Activated CD8-positive, alpha-beta memory T cell treated with anti-CD3 and anti-CD28 coated beads for 48 hours (primary cell): Measurements from ENCODE around the gene TIMP2.
"Not testable (repeated sequence)": the region's sequence is repeated elsewhere in the genome, so short reads cannot be mapped to it uniquely, and the experiment has no call there.

Experiments used
- DNase-seq, 3 experiments: peaks; one replicate each; pipeline ENCODE4 v3.0.0-alpha.2; 2020; ENCODE audit warnings: low read depth in 2 of 3, low spot score in 2 of 3

The TIMP2 gene, protein sequence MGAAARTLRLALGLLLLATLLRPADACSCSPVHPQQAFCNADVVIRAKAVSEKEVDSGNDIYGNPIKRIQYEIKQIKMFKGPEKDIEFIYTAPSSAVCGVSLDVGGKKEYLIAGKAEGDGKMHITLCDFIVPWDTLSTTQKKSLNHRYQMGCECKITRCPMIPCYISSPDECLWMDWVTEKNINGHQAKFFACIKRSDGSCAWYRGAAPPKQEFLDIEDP

DNA sequence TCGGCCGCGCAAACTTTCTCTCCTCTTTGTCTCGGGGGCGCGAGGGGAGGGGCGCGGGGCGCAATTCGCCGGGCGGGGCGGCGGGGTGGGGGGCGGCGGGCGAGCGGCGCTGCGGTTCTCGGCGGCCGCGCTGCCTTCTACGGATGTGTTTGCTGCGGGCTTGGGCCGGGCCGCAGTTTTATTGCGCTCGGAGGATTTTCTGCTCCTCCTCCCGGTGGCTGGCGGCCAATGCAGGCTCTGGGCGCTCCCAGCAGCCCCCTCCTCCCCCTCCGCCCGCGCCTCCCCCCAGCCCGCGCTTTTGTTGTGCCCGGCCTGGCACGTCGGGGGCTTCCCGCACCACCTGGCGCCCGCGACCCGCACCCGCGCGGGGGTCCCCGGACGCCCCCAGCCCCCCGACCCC, at the start of gene TIMP2:
TIMP2 (minus strand) TSS at position 154 of the 400 bp plus-strand sequence. CDS start 299 bp downstream, outside the sequence.
- peak in 1 of 3 experiments; percentile 15 for DNase-seq

DNA sequence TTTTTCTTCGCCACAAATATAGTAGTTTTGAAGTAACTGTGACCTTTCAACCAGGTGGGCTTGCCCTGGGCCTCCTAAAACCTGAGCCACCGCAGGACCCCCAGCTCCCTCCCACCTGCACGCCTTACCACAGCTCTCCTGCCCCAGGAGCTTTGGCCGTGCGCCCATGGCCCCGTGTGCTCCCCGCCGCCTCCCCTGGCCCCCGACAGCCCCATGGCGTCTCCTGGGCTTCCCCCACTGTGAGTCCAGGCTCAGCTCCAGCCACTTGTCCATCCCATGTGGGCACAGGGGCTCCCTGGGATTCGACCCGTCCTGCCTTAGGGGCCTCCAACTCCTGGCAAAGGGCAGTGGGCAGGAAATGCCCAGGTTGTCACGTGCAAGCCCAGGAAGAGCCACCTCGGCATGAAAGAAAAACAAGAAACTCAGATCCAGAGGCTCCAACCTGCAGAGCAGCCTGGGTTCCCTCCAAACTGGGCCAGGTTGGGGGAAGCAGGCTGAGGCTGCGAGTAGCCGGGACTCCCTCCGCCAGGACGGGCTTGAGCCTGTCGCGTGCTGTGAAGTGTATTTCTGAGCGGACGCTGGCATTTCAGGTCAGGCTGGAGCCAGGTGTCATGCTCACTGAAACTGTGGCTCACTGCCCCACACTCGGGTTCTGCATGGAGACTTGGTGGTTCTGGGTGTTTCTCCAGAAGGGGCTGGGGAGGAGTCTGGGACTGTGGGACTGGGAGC, 48.8 kb upstream of the TIMP2 start:
- DNase-seq, result no peak

DNA sequence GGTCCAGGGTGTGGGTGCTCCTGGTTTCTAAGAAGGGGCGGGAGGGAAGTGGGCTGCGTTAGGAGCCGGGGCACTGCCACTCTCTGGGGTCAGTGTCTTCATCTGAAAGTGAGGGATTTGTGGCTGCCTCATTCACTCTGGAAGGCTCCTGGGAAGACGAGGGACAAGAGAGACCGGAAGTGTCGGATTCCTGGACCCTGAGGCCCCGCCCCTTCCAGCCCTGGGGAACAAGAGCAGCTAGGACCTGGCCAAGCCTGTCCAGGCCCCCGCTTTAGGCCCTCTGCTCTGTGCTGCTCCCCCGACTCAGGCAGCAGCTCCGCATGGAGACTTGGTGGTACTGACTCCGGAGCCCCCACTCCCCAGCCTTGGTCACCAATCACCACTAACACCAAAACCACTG, 48.0 kb upstream of the TIMP2 start:
- no peak for DNase-seq

GRCh38 chr17:78972507-78973105, 47.4 kb upstream of the TIMP2 start:
- no peak for DNase-seq

GRCh38 chr17:78971756-78972506, 46.7 kb upstream of the TIMP2 start:
- DNase-seq, result no peak

- peak; percentile 31 to 68 (median 63) for DNase-seq
Measured at GRCh38 chr17:78970834-78971755, 45.9 kb upstream of the TIMP2 start.

GRCh38 chr17:78969865-78970264, 44.7 kb upstream of the TIMP2 start:
- no peak for DNase-seq

GRCh38 chr17:78967782-78968362, 42.7 kb upstream of the TIMP2 start:
- DNase-seq, result no peak

DNA sequence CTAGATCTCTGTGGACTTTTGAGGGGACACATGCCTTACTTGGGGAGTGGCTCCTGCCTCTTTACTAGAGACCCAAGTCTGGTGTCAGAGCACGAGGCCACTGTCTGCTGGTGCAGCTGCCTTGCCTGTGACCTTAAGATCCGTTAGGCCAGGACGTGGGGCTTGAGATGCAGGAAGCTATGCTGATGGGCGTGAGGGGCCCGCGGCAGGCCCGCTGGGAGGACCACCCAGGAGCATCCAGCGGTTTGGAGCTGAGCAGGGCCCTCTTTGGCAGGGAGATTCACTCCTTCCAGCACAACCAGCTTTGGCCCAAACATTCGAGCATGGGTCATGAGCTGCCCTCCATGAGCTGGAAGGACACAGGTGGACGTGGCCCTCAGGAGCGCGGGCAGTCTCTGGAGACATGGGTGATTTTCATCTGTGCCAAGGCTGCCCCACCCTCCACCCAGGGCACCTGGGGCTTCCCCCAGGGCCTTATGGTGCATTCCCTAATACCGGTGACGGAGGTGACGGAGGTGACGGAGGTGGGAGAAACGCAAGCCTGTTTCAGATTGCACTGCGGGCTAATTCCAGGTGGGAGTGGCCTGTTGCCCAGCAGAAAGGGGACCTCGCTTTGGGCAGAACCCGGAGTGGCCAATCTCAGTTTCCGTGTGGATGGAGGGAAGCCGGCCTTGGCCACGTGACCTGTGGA, 41.9 kb upstream of the TIMP2 start:
- no peak for DNase-seq

GRCh38 chr17:78966123-78966813, 41.1 kb upstream of the TIMP2 start:
- DNase-seq, result no peak

DNA sequence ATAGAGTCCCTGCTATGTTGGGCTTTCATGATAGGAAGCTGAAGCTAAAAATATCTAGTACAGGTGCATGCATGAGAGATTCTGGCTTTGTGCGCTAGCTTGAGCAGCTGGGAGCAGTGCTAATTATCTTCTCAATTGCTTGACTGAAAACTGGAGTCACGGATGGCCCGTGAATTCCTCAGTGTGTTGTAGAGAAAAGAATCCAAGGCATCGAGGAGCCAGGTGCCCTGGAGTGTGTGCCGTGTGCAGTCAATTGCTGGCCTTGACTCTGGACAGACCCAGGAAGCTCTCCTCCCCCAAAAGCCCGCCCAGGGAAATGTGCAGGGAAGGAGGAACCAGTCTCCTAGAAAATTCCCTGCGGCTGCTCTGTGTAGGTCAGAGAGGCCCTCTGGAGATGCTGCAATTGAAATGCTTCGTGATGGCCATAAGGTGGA, 40.3 kb upstream of the TIMP2 start:
- no peak for DNase-seq

DNA sequence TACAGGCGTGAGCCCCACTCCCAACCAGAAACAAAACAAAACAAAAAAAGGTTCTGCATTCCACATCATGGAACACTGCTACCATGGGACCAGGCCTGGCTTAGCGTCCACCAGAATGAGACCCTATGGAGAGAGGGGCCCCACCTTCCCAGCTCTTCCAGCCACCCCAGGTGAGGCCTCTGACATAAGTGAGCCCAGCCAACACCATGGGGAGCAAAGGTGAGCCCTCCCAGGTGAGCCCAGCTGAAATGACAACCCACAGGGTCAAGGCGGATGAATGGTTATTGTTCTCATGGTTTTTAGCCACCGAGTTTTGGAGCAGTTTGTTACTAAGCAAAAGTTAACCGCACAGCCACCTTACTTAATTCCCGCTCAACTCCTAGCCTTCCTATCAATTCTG, 38.2 kb upstream of the TIMP2 start:
- DNase-seq, result no peak

- DNase-seq, result not testable (repeated sequence)
Measured at GRCh38 chr17:78962984-78963348, 37.8 kb upstream of the TIMP2 start.

- DNase-seq, result no peak
Measured at GRCh38 chr17:78962345-78962983, 37.3 kb upstream of the TIMP2 start.

DNA sequence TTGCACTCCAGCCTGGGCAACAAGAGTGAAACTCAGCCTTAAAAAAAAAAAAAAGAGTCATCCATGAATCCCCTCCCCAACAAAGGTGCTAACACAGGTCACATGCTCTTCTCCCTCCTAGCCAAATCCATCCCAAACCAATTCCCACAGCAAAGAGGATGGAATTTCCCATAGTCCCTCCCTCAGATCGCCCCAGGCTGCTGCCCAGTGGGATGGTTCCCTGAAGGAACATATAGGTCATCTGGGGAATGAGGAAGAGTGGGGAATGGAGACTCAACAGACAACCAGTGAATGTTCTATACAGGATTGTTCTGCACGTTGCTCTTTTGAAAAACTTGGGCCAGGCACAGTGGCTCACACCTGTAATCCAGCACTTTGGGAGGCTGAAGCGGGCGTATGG, 36.4 kb upstream of the TIMP2 start:
- DNase-seq, result no peak

- DNase-seq, result no peak
Measured at GRCh38 chr17:78960928-78961327, 35.7 kb upstream of the TIMP2 start.

- no peak for DNase-seq
Measured at GRCh38 chr17:78959803-78960202, 34.6 kb upstream of the TIMP2 start.

DNA sequence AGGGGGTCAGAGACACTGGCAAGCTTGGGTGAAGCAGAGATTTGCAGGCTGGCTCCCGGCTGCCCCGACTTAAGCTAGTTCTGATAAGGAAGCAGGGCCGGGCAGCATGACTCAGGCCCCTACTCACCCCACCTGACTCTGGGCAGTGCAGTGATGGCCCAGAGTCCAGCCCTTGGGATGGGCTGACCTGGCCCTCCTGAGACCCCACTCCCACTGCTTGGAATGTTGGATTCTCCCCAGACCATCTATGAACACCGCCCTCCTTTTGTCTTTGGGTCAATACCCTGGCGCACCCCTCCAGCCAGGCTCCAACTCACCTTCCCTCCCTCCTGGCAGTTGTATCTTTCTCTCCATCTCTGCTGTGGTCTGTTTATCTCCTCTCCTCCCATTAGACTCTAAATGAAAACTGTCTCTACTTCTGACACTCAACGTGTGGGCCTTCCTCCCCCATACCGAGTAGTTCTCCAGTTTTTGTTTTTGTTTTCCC, 33.5 kb upstream of the TIMP2 start:
- no peak for DNase-seq
